CD8-positive, alpha-beta T cell (primary cell): ENCODE data around the gene SAXO2. TPM values are rescaled to one million over a fixed set of nuclear protein-coding genes. Genes with fewer than 3 reads are reported as not detected.

Experiments used
- total RNA-seq, 46 experiments: library from RNA in 2 of 46; stranded (reverse) in 2 of 46; gene quantifications; one replicate each; pipeline ENCODE4 v1.2.3 and lab custom pipeline; 2021 to 2026

SAXO2 gene
- total RNA-seq, 2 experiments from 2014 or later, result 2.6 to 2.9 TPM

Other genes with a start within 250 kb of the SAXO2 start
- gene MEX3B, start 216.8 kb upstream of the SAXO2 start, total RNA-seq, result 1 to 10 TPM; 3.3 to 3.7 TPM
- 1 to 10 TPM; 5.0 to 9.5 TPM for gene EFL1, start 84 bp upstream of the SAXO2 start, total RNA-seq
- 1 to 10 TPM; 1.6 TPM for gene GOLGA6L10, start 86.7 kb downstream of the SAXO2 start, total RNA-seq
- gene GOLGA6L9, start 167.0 kb downstream of the SAXO2 start, total RNA-seq, result 1 to 10 TPM; 3.2 to 3.4 TPM